HFF-Myc (cell line): Measurements from ENCODE around the gene CCSAP.

ENCODE experiments used
- DNase-seq: peaks from one replicate; pipeline ENCODE4 v3.0.0-alpha.2; 2011; ENCODE audit warnings: low read depth; ENCODE audit errors: extremely low read depth
- H3K4me3 ChIP-seq: replicated peaks from 2 replicates; pipeline ENCODE4 v1.5.1; 2011; ENCODE audit warnings: low read depth, mild to moderate bottlenecking, control low read depth, low read length
- CTCF ChIP-seq: IDR thresholded peaks from 2 replicates; pipeline ENCODE4 v1.5.1; 2012; ENCODE audit warnings: mild to moderate bottlenecking, low read depth, low read length, control low read depth; ENCODE audit errors: missing control alignments

The CCSAP gene

GRCh38 chr1:229365569-229365968 is 22.7 kb upstream of the CCSAP start:
- DNase-seq = no peak
- no peak for TF ChIP-seq CTCF

GRCh38 chr1:229364207-229365065 is 21.6 kb upstream of the CCSAP start:
- no peak for DNase-seq

More at GRCh38 chr1:229365569-229365968, 22.7 kb upstream of the CCSAP start:
- no peak overlapping the region for H3K4me3 ChIP-seq

GRCh38 chr1:229363723-229364122 is 20.9 kb upstream of the CCSAP start:
- no peak overlapping the region for H3K4me3 ChIP-seq
- DNase-seq = no peak
- no peak for TF ChIP-seq CTCF

More at GRCh38 chr1:229364207-229365065, 21.6 kb upstream of the CCSAP start:
- no peak overlapping the region for H3K4me3 ChIP-seq
- TF ChIP-seq CTCF = no peak

GRCh38 chr1:229360420-229360819 is 17.6 kb upstream of the CCSAP start:
- no peak for TF ChIP-seq CTCF
- H3K4me3 ChIP-seq = no peak overlapping the region
- DNase-seq = no peak

GRCh38 chr1:229355661-229356060 is 12.8 kb upstream of the CCSAP start:
- DNase-seq = no peak
- TF ChIP-seq CTCF = no peak
- no peak overlapping the region for H3K4me3 ChIP-seq

- no peak for DNase-seq
- no peak overlapping the region for H3K4me3 ChIP-seq
These were observed 11.4 kb upstream of the CCSAP start for GRCh38 chr1:229354226-229354625.

More at GRCh38 chr1:229354226-229354625, 11.4 kb upstream of the CCSAP start:
- no peak for TF ChIP-seq CTCF
